NCI-H1436 treated with DMSO at 0.1 percent for 48 hours (cell line): ENCODE data around the gene RBSN.

Experiments
- DNase-seq: peaks from one replicate; lab custom pipeline; 2025; lab: John Stamatoyannopoulos, UW

Gene RBSN

GRCh38 chr3:15056676-15057404, 42.1 kb downstream of the RBSN start:
- no peak for DNase-seq

- DNase-seq: no peak
Measured at GRCh38 chr3:15055019-15055557, 43.9 kb downstream of the RBSN start.

GRCh38 chr3:15053541-15053940, 45.4 kb downstream of the RBSN start:
- DNase-seq: no peak

- no peak for DNase-seq
Measured at GRCh38 chr3:15052335-15053242, 46.4 kb downstream of the RBSN start.

- no peak for DNase-seq
Measured at GRCh38 chr3:15051531-15051930, 47.4 kb downstream of the RBSN start.

- DNase-seq: no peak
Measured at GRCh38 chr3:15050405-15051092, 48.4 kb downstream of the RBSN start.

- DNase-seq: no peak
Measured at GRCh38 chr3:15049584-15049983, 49.4 kb downstream of the RBSN start.

- DNase-seq: no peak
Measured at GRCh38 chr3:15045667-15046066, 53.3 kb downstream of the RBSN start.

- no peak for DNase-seq
Measured at GRCh38 chr3:15044326-15044725, 54.6 kb downstream of the RBSN start.

GRCh38 chr3:15043408-15044171, 55.4 kb downstream of the RBSN start:
- DNase-seq: no peak

- no peak for DNase-seq
Measured at GRCh38 chr3:15042936-15043335, 56.0 kb downstream of the RBSN start.

GRCh38 chr3:15041950-15042349, 57.0 kb downstream of the RBSN start:
- no peak for DNase-seq

- DNase-seq: no peak
Measured at GRCh38 chr3:15040844-15041243, 58.1 kb downstream of the RBSN start.

- no peak for DNase-seq
Measured at GRCh38 chr3:15038306-15038705, 60.6 kb downstream of the RBSN start.

- no peak for DNase-seq
Measured at GRCh38 chr3:15033103-15033502, 65.8 kb downstream of the RBSN start.

- DNase-seq: no peak
Measured at GRCh38 chr3:15032650-15033049, 66.3 kb downstream of the RBSN start.

- no peak for DNase-seq
Measured at GRCh38 chr3:15029625-15030024, 69.3 kb downstream of the RBSN start.

GRCh38 chr3:15023719-15024118, 75.2 kb downstream of the RBSN start:
- DNase-seq: no peak

- DNase-seq: no peak
Measured at GRCh38 chr3:15023249-15023648, 75.7 kb downstream of the RBSN start.
